ENCODE results near the gene SYT12.

DNA sequence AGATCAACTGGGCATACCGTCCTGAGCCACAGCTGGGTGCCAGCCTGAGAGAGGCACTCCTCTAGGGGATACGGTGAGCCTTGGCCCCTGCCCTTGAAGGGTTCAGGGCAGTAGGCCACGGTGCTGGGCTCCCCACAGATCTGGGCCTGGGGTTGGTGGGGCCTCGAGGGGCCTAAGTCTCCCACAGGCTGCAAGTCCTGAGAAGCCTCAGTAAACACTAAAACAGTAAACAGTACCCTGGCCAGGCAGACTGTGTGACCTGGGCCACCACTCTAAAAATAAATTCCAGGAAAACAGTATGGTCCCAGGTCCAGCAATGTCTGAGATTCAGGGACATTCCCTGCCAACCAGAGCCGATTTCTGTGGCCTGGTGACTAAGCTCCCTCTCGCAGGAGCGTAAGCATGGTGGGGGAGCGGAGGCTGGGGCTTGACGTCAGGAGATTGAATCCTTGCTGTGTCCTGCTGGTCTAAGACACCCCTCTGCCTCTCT is 31.5 kb downstream of the SYT12 start:
- TF ChIP-seq SIN3A (IDR thresholded peaks at IDR 0.05; ENCODE audit: low read depth) (no peak), POLR2A (IDR thresholded peaks at IDR 0.05; ENCODE audit: borderline replicate concordance, extremely low read depth, insufficient read depth, insufficient read length) (no peak), EZH2 (IDR thresholded peaks at IDR 0.05) (no peak), POLR2AphosphoS5 (IDR thresholded peaks at IDR 0.05; ENCODE audit: low read depth, low read length) (no peak), EZH2phosphoT487 (IDR thresholded peaks at IDR 0.05; ENCODE audit: borderline replicate concordance) (no peak)
- TF ChIP-seq, protein P1, sequence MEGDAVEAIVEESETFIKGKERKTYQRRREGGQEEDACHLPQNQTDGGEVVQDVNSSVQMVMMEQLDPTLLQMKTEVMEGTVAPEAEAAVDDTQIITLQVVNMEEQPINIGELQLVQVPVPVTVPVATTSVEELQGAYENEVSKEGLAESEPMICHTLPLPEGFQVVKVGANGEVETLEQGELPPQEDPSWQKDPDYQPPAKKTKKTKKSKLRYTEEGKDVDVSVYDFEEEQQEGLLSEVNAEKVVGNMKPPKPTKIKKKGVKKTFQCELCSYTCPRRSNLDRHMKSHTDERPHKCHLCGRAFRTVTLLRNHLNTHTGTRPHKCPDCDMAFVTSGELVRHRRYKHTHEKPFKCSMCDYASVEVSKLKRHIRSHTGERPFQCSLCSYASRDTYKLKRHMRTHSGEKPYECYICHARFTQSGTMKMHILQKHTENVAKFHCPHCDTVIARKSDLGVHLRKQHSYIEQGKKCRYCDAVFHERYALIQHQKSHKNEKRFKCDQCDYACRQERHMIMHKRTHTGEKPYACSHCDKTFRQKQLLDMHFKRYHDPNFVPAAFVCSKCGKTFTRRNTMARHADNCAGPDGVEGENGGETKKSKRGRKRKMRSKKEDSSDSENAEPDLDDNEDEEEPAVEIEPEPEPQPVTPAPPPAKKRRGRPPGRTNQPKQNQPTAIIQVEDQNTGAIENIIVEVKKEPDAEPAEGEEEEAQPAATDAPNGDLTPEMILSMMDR (IDR thresholded peaks at IDR 0.05 in 2 of 3, conservative IDR thresholded peaks at IDR 0.05 in 1 of 3; ENCODE audit: borderline replicate concordance in 1 of 3, insufficient read depth in 1 of 3, low read depth in 2 of 3, low read length in 2 of 3) = no peak
